Central memory CD8-positive, alpha-beta T cell (primary cell): Measurements from ENCODE around the gene SLC41A2.
A peak's percentile ranks its signal among the peaks of the same experiment; 100 is the strongest.

Source experiments
- ATAC-seq: fragments of 150-1000 bp; cut with Tn5 transposase; replicated peaks from 2 replicates; pipeline ENCODE4 v1.10.0; 2022; ENCODE audit warnings: mild to moderate bottlenecking, moderate FRiP score, moderate number of reproducible peaks; ENCODE audit not compliant: poor library complexity, severe bottlenecking; ENCODE audit errors: extremely low read depth
- DNase-seq, 2 donors: peaks; one replicate each; pipeline ENCODE4 v3.0.0; 2021; ENCODE audit warnings: low spot score in 2 of 2
- H3K27ac Mint-ChIP-seq: one replicate; pipeline ENCODE4 v1.8.0; 2022; ENCODE audit warnings: low read depth, mild to moderate bottlenecking, moderate library complexity, mixed read lengths
- H3K27me3 Mint-ChIP-seq: one replicate; pipeline ENCODE4 v1.8.0; 2022; ENCODE audit warnings: mixed read lengths
- H3K36me3 Mint-ChIP-seq: one replicate; pipeline ENCODE4 v1.8.0; 2022; ENCODE audit warnings: mild to moderate bottlenecking, moderate library complexity, mixed read lengths; ENCODE audit not compliant: insufficient read depth
- H3K4me1 Mint-ChIP-seq: one replicate; pipeline ENCODE4 v1.8.0; 2022; ENCODE audit warnings: mixed read lengths
- H3K4me3 Mint-ChIP-seq: one replicate; pipeline ENCODE4 v1.8.0; 2022; ENCODE audit warnings: mild to moderate bottlenecking, moderate library complexity, mixed read lengths
- H3K9me3 Mint-ChIP-seq: one replicate; pipeline ENCODE4 v1.8.0; 2022; ENCODE audit warnings: mixed read lengths

SLC41A2 gene

GRCh38 chr12:104976703-104977102 lies 18.6 kb upstream of the SLC41A2 start:
- Mint-ChIP-seq H3K27me3 (peaks cover 6% of the 10 kb centered on the region), H3K9me3 (no peaks in the 10 kb centered on the region), H3K27ac (no peak overlapping the region), H3K4me3 (no peak overlapping the region), H3K36me3 (no peaks in the 10 kb centered on the region), H3K4me1 (no peaks in the 10 kb centered on the region)
- ATAC-seq (no peak), DNase-seq (no peak)

- Mint-ChIP-seq H3K4me3 (no peak overlapping the region), H3K36me3 (no peaks in the 10 kb centered on the region), H3K9me3 (no peaks in the 10 kb centered on the region), H3K4me1 (no peaks in the 10 kb centered on the region), H3K27ac (no peak overlapping the region), H3K27me3 (peaks cover 6% of the 10 kb centered on the region)
- DNase-seq (no peak), ATAC-seq (no peak)
These were observed 17.7 kb upstream of the SLC41A2 start for GRCh38 chr12:104975587-104976343.

DNA sequence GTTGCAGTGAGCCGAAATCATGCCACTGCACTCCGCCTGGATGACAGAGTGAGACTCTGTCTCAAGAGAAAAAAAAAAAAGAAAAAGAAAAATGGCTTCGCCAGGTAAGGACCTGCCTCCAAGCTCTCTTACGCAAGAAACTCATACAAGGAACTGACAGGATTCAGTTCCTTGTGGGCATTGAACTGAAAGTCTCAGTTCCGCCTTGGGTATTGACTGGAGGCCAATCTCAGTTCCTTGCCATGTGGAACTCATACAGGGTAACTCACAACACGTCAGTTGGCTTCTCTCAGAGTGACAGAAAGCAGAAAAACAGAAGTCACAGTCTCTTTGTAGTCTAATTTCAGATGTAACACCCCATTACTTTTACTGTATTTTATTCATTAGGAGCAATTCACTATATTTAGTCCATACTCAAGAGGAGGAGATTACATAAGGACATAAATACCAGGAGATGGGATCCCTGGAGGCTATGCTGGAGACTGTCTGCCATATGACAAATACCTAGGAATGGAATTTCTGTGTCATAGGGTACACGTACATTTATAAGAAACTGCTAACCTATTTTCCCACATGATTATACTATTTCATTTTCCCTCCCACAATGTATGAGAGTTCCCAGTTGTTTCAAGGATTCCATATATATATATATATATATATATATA lies 16.7 kb upstream of the SLC41A2 start:
- Mint-ChIP-seq H3K4me1 (no peaks in the 10 kb centered on the region), H3K36me3 (no peaks in the 10 kb centered on the region), H3K27ac (no peak overlapping the region), H3K27me3 (peaks cover 6% of the 10 kb centered on the region), H3K4me3 (no peak overlapping the region), H3K9me3 (no peaks in the 10 kb centered on the region)
- ATAC-seq (peak; percentile 46), DNase-seq (no peak)

GRCh38 chr12:104973250-104973649 lies 15.2 kb upstream of the SLC41A2 start:
- no peaks in the 10 kb centered on the region for H3K36me3 Mint-ChIP-seq
- no peak overlapping the region for H3K4me3 Mint-ChIP-seq
- no peaks in the 10 kb centered on the region for H3K4me1 Mint-ChIP-seq
- no peak for ATAC-seq
- no peak overlapping the region for H3K27ac Mint-ChIP-seq
- no peak for DNase-seq
- H3K27me3 Mint-ChIP-seq: peaks cover 6% of the 10 kb centered on the region
- H3K9me3 Mint-ChIP-seq: no peaks in the 10 kb centered on the region

GRCh38 chr12:104971306-104971705 lies 13.2 kb upstream of the SLC41A2 start:
- H3K27me3 Mint-ChIP-seq: peaks cover 5% of the 10 kb centered on the region
- no peaks in the 10 kb centered on the region for H3K9me3 Mint-ChIP-seq
- no peak overlapping the region for H3K27ac Mint-ChIP-seq
- no peaks in the 10 kb centered on the region for H3K4me1 Mint-ChIP-seq
- DNase-seq: no peak
- no peak overlapping the region for H3K4me3 Mint-ChIP-seq
- H3K36me3 Mint-ChIP-seq: no peaks in the 10 kb centered on the region
- no peak for ATAC-seq

DNA sequence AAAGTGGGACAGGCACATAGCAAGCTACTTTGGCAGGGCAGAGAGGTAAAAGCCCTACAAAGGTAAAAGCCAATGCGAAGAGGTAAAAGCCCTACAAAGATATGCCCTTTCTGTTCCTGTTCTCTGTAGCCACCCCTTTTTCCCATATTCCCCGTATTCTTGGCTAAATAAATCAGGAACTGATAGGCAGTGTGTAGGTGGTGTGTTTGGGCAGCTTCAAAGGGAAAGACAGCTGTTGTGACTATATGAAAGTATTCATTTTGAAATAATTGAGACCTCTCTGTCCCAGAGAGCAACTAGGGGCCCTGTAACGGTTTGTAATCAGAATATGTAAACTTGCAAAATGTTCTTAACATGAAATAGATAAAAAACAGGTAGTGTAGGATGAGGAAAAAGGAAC lies 11.3 kb upstream of the SLC41A2 start:
- Mint-ChIP-seq H3K27me3 (peaks cover 24% of the 10 kb centered on the region), H3K27ac (no peak overlapping the region), H3K36me3 (no peaks in the 10 kb centered on the region), H3K4me1 (no peaks in the 10 kb centered on the region), H3K4me3 (no peak overlapping the region), H3K9me3 (no peaks in the 10 kb centered on the region)
- DNase-seq (no peak), ATAC-seq (no peak)

GRCh38 chr12:104966677-104967076 lies 8.6 kb upstream of the SLC41A2 start:
- ATAC-seq: no peak

GRCh38 chr12:104964856-104965205 lies 6.7 kb upstream of the SLC41A2 start:
- Mint-ChIP-seq H3K27me3 (peaks cover 50% of the 10 kb centered on the region), H3K4me1 (peaks cover 4% of the 10 kb centered on the region), H3K27ac (no peak overlapping the region), H3K36me3 (no peaks in the 10 kb centered on the region), H3K4me3 (no peak overlapping the region), H3K9me3 (no peaks in the 10 kb centered on the region)
- no peak for DNase-seq
- no peak for ATAC-seq

More at GRCh38 chr12:104966677-104967076, 8.6 kb upstream of the SLC41A2 start:
- no peak for DNase-seq
- H3K4me1 Mint-ChIP-seq: no peaks in the 10 kb centered on the region
- H3K36me3 Mint-ChIP-seq: no peaks in the 10 kb centered on the region
- no peak overlapping the region for H3K4me3 Mint-ChIP-seq
- no peak overlapping the region for H3K27ac Mint-ChIP-seq
- H3K9me3 Mint-ChIP-seq: no peaks in the 10 kb centered on the region
- H3K27me3 Mint-ChIP-seq: peaks cover 50% of the 10 kb centered on the region

- ATAC-seq (no peak), DNase-seq (no peak)
- Mint-ChIP-seq H3K4me1 (peaks cover 5% of the 10 kb centered on the region), H3K9me3 (no peaks in the 10 kb centered on the region), H3K4me3 (no peak overlapping the region), H3K27me3 (peaks cover 50% of the 10 kb centered on the region), H3K36me3 (no peaks in the 10 kb centered on the region), H3K27ac (no peak overlapping the region)
These were observed 6.2 kb upstream of the SLC41A2 start for GRCh38 chr12:104964167-104964855.

DNA sequence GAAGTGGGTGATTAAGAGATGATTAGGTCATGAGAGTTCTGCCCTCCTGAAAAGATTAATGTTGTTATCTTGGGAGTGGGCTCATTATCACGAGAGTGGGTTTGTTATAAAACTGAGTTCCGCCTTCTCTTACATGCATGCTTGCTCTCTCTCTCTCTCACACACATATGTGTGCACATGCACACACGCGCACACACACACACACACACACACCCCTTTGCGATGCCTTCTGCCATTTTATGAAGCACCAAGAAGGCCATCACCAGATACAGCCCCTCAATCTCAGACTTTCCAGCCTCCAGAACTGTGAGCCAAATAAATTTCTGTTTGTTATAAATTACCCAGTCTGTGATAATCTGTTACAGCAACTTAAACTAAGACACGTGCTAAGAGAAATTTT lies 5.7 kb upstream of the SLC41A2 start:
- H3K36me3 Mint-ChIP-seq: no peaks in the 10 kb centered on the region
- H3K4me1 Mint-ChIP-seq: peaks cover 11% of the 10 kb centered on the region
- no peak overlapping the region for H3K27ac Mint-ChIP-seq
- H3K9me3 Mint-ChIP-seq: no peaks in the 10 kb centered on the region
- ATAC-seq (no peak), DNase-seq (no peak)
- no peak overlapping the region for H3K4me3 Mint-ChIP-seq
- peaks cover 50% of the 10 kb centered on the region for H3K27me3 Mint-ChIP-seq

DNA sequence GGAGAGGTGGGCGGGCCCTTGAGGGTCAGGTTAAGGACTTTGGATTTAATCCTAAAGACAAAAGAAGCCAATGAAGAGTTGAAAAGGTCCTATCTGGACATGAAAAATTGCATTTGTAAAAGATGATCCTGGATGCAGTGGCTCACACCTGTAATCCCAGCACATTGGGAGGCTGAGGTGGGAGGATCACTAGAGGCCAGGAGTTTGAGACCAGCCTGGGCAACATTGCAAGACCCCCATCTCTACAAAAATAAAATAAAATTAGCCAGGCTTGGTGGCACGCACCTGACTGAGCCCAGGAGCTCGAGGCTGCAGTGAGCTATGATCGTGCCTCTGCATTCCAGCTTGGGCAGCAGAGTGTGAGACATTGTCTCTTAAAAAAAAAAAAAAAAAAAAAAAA lies 2.4 kb upstream of the SLC41A2 start:
- H3K4me1 Mint-ChIP-seq: peaks cover 23% of the 10 kb centered on the region
- no peak for DNase-seq
- H3K36me3 Mint-ChIP-seq: peaks cover 8% of the 10 kb centered on the region
- no peak overlapping the region for H3K4me3 Mint-ChIP-seq
- ATAC-seq: no peak
- no peaks in the 10 kb centered on the region for H3K9me3 Mint-ChIP-seq
- H3K27ac Mint-ChIP-seq: no peak overlapping the region
- H3K27me3 Mint-ChIP-seq: peaks cover 37% of the 10 kb centered on the region

DNA sequence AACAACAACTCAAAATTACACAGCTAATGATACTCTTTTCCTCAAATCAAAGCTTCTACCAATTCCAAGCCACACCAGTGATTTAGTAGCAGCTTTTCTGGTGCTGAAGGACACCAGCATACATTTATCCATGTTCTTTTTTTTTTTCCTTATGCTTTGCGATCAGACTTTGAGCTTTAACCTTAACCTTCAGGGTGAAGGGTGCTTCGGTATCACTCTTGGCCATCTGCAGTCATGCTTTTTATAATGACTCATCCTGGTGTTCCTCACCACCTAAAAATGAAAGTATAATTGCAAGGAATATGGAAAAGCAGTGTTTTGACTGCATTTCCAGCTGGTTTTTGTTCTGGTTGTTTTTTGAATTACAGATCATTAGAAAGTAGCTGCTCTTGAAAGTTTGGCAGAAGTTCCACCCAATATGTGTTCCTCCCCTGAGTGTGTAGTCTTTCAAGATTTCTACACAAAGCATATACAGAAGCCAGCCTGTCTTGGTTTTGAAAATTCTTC lies 1.3 kb upstream of the SLC41A2 start:
- ATAC-seq (no peak), DNase-seq (no peak)
- H3K4me1 Mint-ChIP-seq: peaks cover 23% of the 10 kb centered on the region
- H3K4me3 Mint-ChIP-seq: peak overlapping the region; percentile 95
- H3K36me3 Mint-ChIP-seq: peaks cover 8% of the 10 kb centered on the region
- H3K27ac Mint-ChIP-seq: no peak overlapping the region
- H3K27me3 Mint-ChIP-seq: peaks cover 26% of the 10 kb centered on the region
- H3K9me3 Mint-ChIP-seq: no peaks in the 10 kb centered on the region
